ENCODE measurements around the gene ITGA11. TPM values are rescaled to one million over a fixed set of nuclear protein-coding genes. Genes with fewer than 3 reads are reported as not detected.

Gene ITGA11
- total RNA-seq, 1 donor from 2014 or later, result 0.28 TPM

- DNase-seq (ENCODE audit: low spot score), result no peak
- Mint-ChIP-seq H3K27ac (ENCODE audit: unreplicated experiment) (no peak overlapping the region), H3K36me3 (ENCODE audit: low read depth, unreplicated experiment) (peaks cover 4% of the 10 kb centered on the region), H3K9me3 (ENCODE audit: unreplicated experiment) (no peaks in the 10 kb centered on the region), H3K27me3 (ENCODE audit: unreplicated experiment) (no peaks in the 10 kb centered on the region), H3K4me1 (ENCODE audit: unreplicated experiment) (peaks cover 14% of the 10 kb centered on the region), H3K4me3 (ENCODE audit: unreplicated experiment) (no peak overlapping the region)
- no peak for TF ChIP-seq CTCF (IDR thresholded peaks at IDR 0.05; ENCODE audit: unreplicated experiment)
These were observed 89.9 kb downstream of the ITGA11 start for GRCh38 chr15:68341760-68342725.

- Mint-ChIP-seq H3K27ac (ENCODE audit: unreplicated experiment) (no peak overlapping the region), H3K9me3 (ENCODE audit: unreplicated experiment) (no peaks in the 10 kb centered on the region), H3K27me3 (ENCODE audit: unreplicated experiment) (no peaks in the 10 kb centered on the region), H3K36me3 (ENCODE audit: low read depth, unreplicated experiment) (peaks cover 4% of the 10 kb centered on the region), H3K4me3 (ENCODE audit: unreplicated experiment) (no peak overlapping the region), H3K4me1 (ENCODE audit: unreplicated experiment) (peaks cover 14% of the 10 kb centered on the region)
- no peak for TF ChIP-seq CTCF (IDR thresholded peaks at IDR 0.05; ENCODE audit: unreplicated experiment)
- DNase-seq (ENCODE audit: low spot score), result no peak
These were observed 91.0 kb downstream of the ITGA11 start for GRCh38 chr15:68340726-68341671.

DNA sequence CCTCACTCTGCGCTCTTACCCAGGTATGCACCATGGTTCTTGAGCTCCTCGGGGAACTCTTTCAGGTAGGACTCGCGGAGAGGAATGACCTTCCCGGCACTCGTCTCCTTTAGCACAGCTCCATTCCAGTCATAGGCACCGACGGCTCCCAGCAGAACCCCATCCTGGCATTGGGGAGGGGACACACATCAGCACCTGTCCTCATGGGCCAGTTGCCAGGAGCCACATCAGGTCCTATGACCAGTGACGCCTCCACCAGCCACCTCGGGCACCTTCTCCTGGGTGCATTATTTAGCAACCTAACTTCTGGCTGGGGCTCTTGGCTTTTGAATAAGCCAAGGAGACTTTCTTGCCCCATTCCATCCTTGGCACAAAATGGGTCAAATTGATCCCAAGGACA lies 92.5 kb downstream of the ITGA11 start:
- no peak for TF ChIP-seq CTCF (IDR thresholded peaks at IDR 0.05; ENCODE audit: unreplicated experiment)
- peaks cover 4% of the 10 kb centered on the region for H3K36me3 Mint-ChIP-seq (ENCODE audit: low read depth, unreplicated experiment)
- peaks cover 3% of the 10 kb centered on the region for H3K27me3 Mint-ChIP-seq (ENCODE audit: unreplicated experiment)
- no peak overlapping the region for H3K4me3 Mint-ChIP-seq (ENCODE audit: unreplicated experiment)
- peaks cover 14% of the 10 kb centered on the region for H3K4me1 Mint-ChIP-seq (ENCODE audit: unreplicated experiment)
- no peak overlapping the region for H3K27ac Mint-ChIP-seq (ENCODE audit: unreplicated experiment)
- no peak for DNase-seq (ENCODE audit: low spot score)
- no peaks in the 10 kb centered on the region for H3K9me3 Mint-ChIP-seq (ENCODE audit: unreplicated experiment)

DNA sequence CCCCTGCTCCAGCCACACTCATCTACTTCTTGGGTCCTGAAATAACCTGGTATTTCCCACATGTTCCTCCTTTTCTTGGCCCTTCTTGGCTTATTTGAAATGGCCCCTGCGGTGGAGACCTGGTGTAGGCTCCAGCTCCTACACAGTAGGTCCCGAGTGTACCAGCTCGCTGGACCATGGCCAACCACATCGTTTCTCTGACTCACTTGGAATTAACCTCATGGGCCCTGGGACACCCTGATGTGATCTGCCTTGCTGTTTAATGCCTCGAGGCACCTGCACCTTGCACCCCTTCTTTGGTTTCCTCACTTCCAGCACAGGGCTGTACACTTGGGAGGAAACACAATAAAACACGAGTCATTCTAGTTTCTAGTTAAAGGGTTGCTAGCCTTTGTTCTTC lies 94.1 kb downstream of the ITGA11 start:
- DNase-seq (ENCODE audit: low spot score), result no peak
- peaks cover 14% of the 10 kb centered on the region for H3K4me1 Mint-ChIP-seq (ENCODE audit: unreplicated experiment)
- no peak overlapping the region for H3K4me3 Mint-ChIP-seq (ENCODE audit: unreplicated experiment)
- peaks cover 4% of the 10 kb centered on the region for H3K36me3 Mint-ChIP-seq (ENCODE audit: low read depth, unreplicated experiment)
- TF ChIP-seq CTCF (IDR thresholded peaks at IDR 0.05; ENCODE audit: unreplicated experiment), result no peak
- H3K9me3 Mint-ChIP-seq (ENCODE audit: unreplicated experiment), result no peaks in the 10 kb centered on the region
- peaks cover 3% of the 10 kb centered on the region for H3K27me3 Mint-ChIP-seq (ENCODE audit: unreplicated experiment)
- no peak overlapping the region for H3K27ac Mint-ChIP-seq (ENCODE audit: unreplicated experiment)

All from endothelial cell (in vitro differentiated cells).